Measurements from ENCODE around the gene MICB. TPM values are rescaled to one million over a fixed set of nuclear protein-coding genes. Genes with fewer than 3 reads are reported as not detected.

The MICB gene
- total RNA-seq, 1 experiment from 2014 or later = 21.7 TPM

- TF ChIP-seq MAX (IDR thresholded peaks at IDR 0.05) (no peak), POLR2AphosphoS5 (IDR thresholded peaks at IDR 0.05; ENCODE audit: low read depth, low read length) (no peak), ELF1 (IDR thresholded peaks at IDR 0.05; ENCODE audit: borderline replicate concordance, low read depth) (no peak), CBX3 (IDR thresholded peaks at IDR 0.05; ENCODE audit: low read depth) (no peak), SP1 (IDR thresholded peaks at IDR 0.05; ENCODE audit: low read depth) (no peak), CEBPB (IDR thresholded peaks at IDR 0.05; ENCODE audit: low read depth) (no peak), JUND (IDR thresholded peaks at IDR 0.05) (no peak), ZBTB33 (IDR thresholded peaks at IDR 0.05; ENCODE audit: extremely low read depth, insufficient replicate concordance, low read length) (no peak)
- TF ChIP-seq, protein P1, sequence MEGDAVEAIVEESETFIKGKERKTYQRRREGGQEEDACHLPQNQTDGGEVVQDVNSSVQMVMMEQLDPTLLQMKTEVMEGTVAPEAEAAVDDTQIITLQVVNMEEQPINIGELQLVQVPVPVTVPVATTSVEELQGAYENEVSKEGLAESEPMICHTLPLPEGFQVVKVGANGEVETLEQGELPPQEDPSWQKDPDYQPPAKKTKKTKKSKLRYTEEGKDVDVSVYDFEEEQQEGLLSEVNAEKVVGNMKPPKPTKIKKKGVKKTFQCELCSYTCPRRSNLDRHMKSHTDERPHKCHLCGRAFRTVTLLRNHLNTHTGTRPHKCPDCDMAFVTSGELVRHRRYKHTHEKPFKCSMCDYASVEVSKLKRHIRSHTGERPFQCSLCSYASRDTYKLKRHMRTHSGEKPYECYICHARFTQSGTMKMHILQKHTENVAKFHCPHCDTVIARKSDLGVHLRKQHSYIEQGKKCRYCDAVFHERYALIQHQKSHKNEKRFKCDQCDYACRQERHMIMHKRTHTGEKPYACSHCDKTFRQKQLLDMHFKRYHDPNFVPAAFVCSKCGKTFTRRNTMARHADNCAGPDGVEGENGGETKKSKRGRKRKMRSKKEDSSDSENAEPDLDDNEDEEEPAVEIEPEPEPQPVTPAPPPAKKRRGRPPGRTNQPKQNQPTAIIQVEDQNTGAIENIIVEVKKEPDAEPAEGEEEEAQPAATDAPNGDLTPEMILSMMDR (IDR thresholded peaks at IDR 0.05 in 2 of 3, conservative IDR thresholded peaks at IDR 0.05 in 1 of 3; ENCODE audit: borderline replicate concordance in 1 of 3, insufficient read depth in 1 of 3, low read depth in 2 of 3, low read length in 2 of 3) = no peak
- H3K36me3 ChIP-seq (ENCODE audit: control insufficient read depth in 1 of 2, insufficient read depth in 2 of 2, low read length in 2 of 2) = 0 out of 4 replicates have a peak, but pooled peaks cover 0 to 5% of the 10 kb centered on the region in 2 experiments
- H3K4me2 ChIP-seq (ENCODE audit: low read length) = no peak overlapping the region
- ChIA-PET CTCF (interaction anchor here (1.3 kb wide), 1 partner anchor 25 kb away, joined by 3 read pairs; no protein-coding TSS in a partner anchor), RAD21 (ENCODE audit: low non-redundant PET in 1 of 2, low total read pairs in 2 of 2, uncharacterized antibody in 2 of 2, unreplicated experiment in 2 of 2) (no interaction called here), POLR2A (no interaction called here)
- no peak overlapping the region for H3K27ac ChIP-seq (ENCODE audit: low read depth, low read length)
- DNase-seq (ENCODE audit: low read depth, low spot score) = no peak
- H3K9ac ChIP-seq (ENCODE audit: low read length) = no peak overlapping the region
- intact Hi-C loops (cut with micrococcal nuclease) = no loop called here
- no peak for ATAC-seq
- no peak overlapping the region for H3K4me3 ChIP-seq (replicated peaks in 1 of 2; ENCODE audit: low read depth in 1 of 2, low read length in 2 of 2)
- no peaks in the 10 kb centered on the region for H3K79me2 ChIP-seq (ENCODE audit: insufficient read depth, low read length)
- H3K27me3 ChIP-seq (ENCODE audit: insufficient read depth, low read length) = no peaks in the 10 kb centered on the region
- H4K20me1 ChIP-seq (ENCODE audit: insufficient read depth) = no peaks in the 10 kb centered on the region
- BruUV-seq (replicated peaks) = no TSS peak
- peaks cover 7 to 16% of the 10 kb centered on the region in 2 experiments for H3K4me1 ChIP-seq (ENCODE audit: control insufficient read depth in 1 of 2, insufficient read depth in 2 of 2, low read length in 2 of 2)
- H3K9me2 ChIP-seq (ENCODE audit: insufficient read depth) = no peaks in the 10 kb centered on the region
- no peaks in the 10 kb centered on the region for H3K9me3 ChIP-seq (ENCODE audit: control insufficient read depth in 1 of 2, insufficient read depth in 1 of 2, low read depth in 1 of 2, low read length in 2 of 2)
- H2AFZ ChIP-seq (ENCODE audit: low read depth, low read length, poor library complexity, severe bottlenecking) = no peak overlapping the region
Observed at GRCh38 chr6:31467151-31467550, 30.8 kb upstream of the MICB start.

Measured in HCT116 (cell line).